GM23248 (cell line): ENCODE results near the gene PTH2. TPM values are rescaled to one million over a fixed set of nuclear protein-coding genes. Genes with fewer than 3 reads are reported as not detected.
"Not testable (repeated sequence)": the region's sequence is repeated elsewhere in the genome, so short reads cannot be mapped to it uniquely, and the experiment has no call there.

Source experiments
- DNase-seq: peaks from one replicate; pipeline ENCODE4 v3.0.0-alpha.2; 2015
- H2AFZ ChIP-seq: fragments of 200-600 bp; sonication (generic); 2 replicates; pipeline ENCODE4 v1.6.1; 2016; ENCODE audit warnings: antibody characterized with exemption
- H3F3A ChIP-seq: fragments of 200-600 bp; sonication (generic); 2 replicates; pipeline ENCODE4 v1.6.1; 2016; ENCODE audit warnings: mild to moderate bottlenecking, antibody characterized with exemption, mixed run types; ENCODE audit not compliant: insufficient read depth
- H3K27ac ChIP-seq: fragments of 200-600 bp; sonication (generic); 2 replicates; pipeline ENCODE4 v1.5.1; 2016; ENCODE audit warnings: mild to moderate bottlenecking
- H3K27me3 ChIP-seq: fragments of 200-600 bp; sonication (generic); replicated peaks from 2 replicates; pipeline ENCODE4 v1.6.1; 2016; ENCODE audit warnings: mild to moderate bottlenecking; ENCODE audit not compliant: insufficient read depth
- H3K36me3 ChIP-seq: fragments of 200-600 bp; sonication (generic); 2 replicates; pipeline ENCODE4 v1.6.1; 2016; ENCODE audit warnings: low read depth, mild to moderate bottlenecking
- H3K4me1 ChIP-seq: fragments of 200-600 bp; sonication (generic); 2 replicates; pipeline ENCODE4 v1.6.1; 2016; ENCODE audit warnings: mild to moderate bottlenecking; ENCODE audit not compliant: insufficient read depth
- H3K4me2 ChIP-seq: fragments of 200-600 bp; sonication (generic); one replicate; pipeline ENCODE4 v1.6.1; 2016; ENCODE audit warnings: mild to moderate bottlenecking; ENCODE audit not compliant: unreplicated experiment
- H3K4me3 ChIP-seq: fragments of 200-600 bp; sonication (generic); 2 replicates; pipeline ENCODE4 v1.5.1; 2016; ENCODE audit warnings: mild to moderate bottlenecking
- H3K79me2 ChIP-seq: fragments of 200-600 bp; sonication (generic); 2 replicates; pipeline ENCODE4 v1.6.1; 2016; ENCODE audit warnings: mild to moderate bottlenecking; ENCODE audit not compliant: insufficient read depth
- H3K9ac ChIP-seq: fragments of 200-600 bp; sonication (generic); 2 replicates; pipeline ENCODE4 v1.6.1; 2016; ENCODE audit warnings: mild to moderate bottlenecking
- H3K9me2 ChIP-seq: fragments of 200-600 bp; sonication (generic); 2 replicates; pipeline ENCODE4 v1.6.1; 2016; ENCODE audit warnings: mixed run types, mild to moderate bottlenecking, moderate library complexity; ENCODE audit not compliant: insufficient read depth
- H3K9me3 ChIP-seq: fragments of 200-600 bp; sonication (generic); one replicate; pipeline ENCODE4 v1.6.1; 2017; ENCODE audit warnings: low read depth
- H4K20me1 ChIP-seq: fragments of 200-600 bp; sonication (generic); 2 replicates; pipeline ENCODE4 v1.6.0; 2016; ENCODE audit not compliant: insufficient read depth
- EZH2 ChIP-seq: fragments of 200-600 bp; sonication (generic); IDR thresholded peaks from 2 replicates; pipeline ENCODE4 v1.6.1; 2018; ENCODE audit warnings: antibody characterized with exemption, mild to moderate bottlenecking; ENCODE audit not compliant: insufficient read depth, poor library complexity, severe bottlenecking
- WGBS, 2 experiments: methylation state at CpG; one replicate each; pipeline ENCODE4 v1.1.6; 2015 to 2017; ENCODE audit warnings: low lambda C conversion rate in 2 of 2, low coverage in 1 of 2; ENCODE audit errors: missing lambda C conversion rate in 2 of 2; 5-methylcytosine and 5-hydroxymethylcytosine counted together
- in situ Hi-C: fragments of 300-500 bp; cut with MboI; formaldehyde crosslinking; loops from 2 replicates; pipeline ENCODE4 v1.15.0; 2020
- polyA plus RNA-seq: library from polyadenylated mRNA; unstranded; fragments of >200 nt; fragmentation: Nextera tagmentation; extraction: Ambion mirVana; gene quantifications from 2 replicates; pipeline ENCODE4 v1.2.1, GENCODE V29; 2016
- total RNA-seq: library from RNA; depleted of rRNA; stranded (reverse); fragments of >200 nt; shearing (Covaris generic); gene quantifications from 2 replicates; pipeline ENCODE4 v1.2.3, GENCODE V29; 2014; rRNA removed

Gene PTH2
- total and polyA plus RNA-seq, 2 experiments from 2014 or later = not detected

- in situ Hi-C loops = no loop called here
- Histone ChIP-seq H3K79me2 (no peaks in the 10 kb centered on the region), H3K9me3 (no peaks in the 10 kb centered on the region), H3K9me2 (no peaks in the 10 kb centered on the region), H3K4me1 (no peaks in the 10 kb centered on the region), H3K27me3 (no peaks in the 10 kb centered on the region; the same call in none of the 2 replicates), H3K9ac (no peak overlapping the region), H3F3A (no peaks in the 10 kb centered on the region), H2AFZ (no peak overlapping the region), H3K27ac (no peak overlapping the region), H3K4me3 (no peak overlapping the region), H3K36me3 (no peaks in the 10 kb centered on the region), H4K20me1 (no peaks in the 10 kb centered on the region), H3K4me2 (no peak overlapping the region)
- 71% methylated on average over 15 to 16 of the region's 16 CpGs for WGBS, 2 experiments
- TF ChIP-seq EZH2 = no peak
- no peak for DNase-seq
Observed at GRCh38 chr19:49374665-49375434, 48.4 kb downstream of the PTH2 start.

GRCh38 chr19:49373174-49373573, 50.1 kb downstream of the PTH2 start:
- H3K4me3 ChIP-seq, H3F3A ChIP-seq, H3K9me3 ChIP-seq, H2AFZ ChIP-seq, H3K36me3 ChIP-seq, H3K79me2 ChIP-seq, H4K20me1 ChIP-seq, H3K9me2 ChIP-seq, H3K27me3 ChIP-seq, DNase-seq, H3K9ac ChIP-seq, H3K4me1 ChIP-seq, in situ Hi-C loops, H3K27ac ChIP-seq, H3K4me2 ChIP-seq: not testable (repeated sequence)
- WGBS, 2 experiments = 31 to 39% methylated on average over 3 of the region's 3 CpGs

Other genes with a start within 250 kb of the PTH2 start
- gene SLC6A16, start 98.2 kb downstream of the PTH2 start, total RNA-seq = 0.51 TPM in 1 of 2 replicates, not detected in the other
- gene SLC6A16, start 98.2 kb downstream of the PTH2 start, polyA plus RNA-seq = 0.40 TPM in 1 of 2 replicates, not detected in the other
- gene CD37, start 88.0 kb downstream of the PTH2 start, total RNA-seq = not detected in 2 replicates
- gene CD37, start 88.0 kb downstream of the PTH2 start, polyA plus RNA-seq = 1.8 and 2.4 TPM in 2 replicates
- 13.9 and 18.7 TPM in 2 replicates for gene TEAD2, start 61.0 kb downstream of the PTH2 start, total RNA-seq
- gene TEAD2, start 61.0 kb downstream of the PTH2 start, polyA plus RNA-seq = 7.1 and 7.8 TPM in 2 replicates
- gene DKKL1, start 59.6 kb downstream of the PTH2 start, total RNA-seq = 0.63 TPM in 1 of 2 replicates, not detected in the other
- 0.30 TPM in 1 of 2 replicates, not detected in the other for gene DKKL1, start 59.6 kb downstream of the PTH2 start, polyA plus RNA-seq
- not detected in 2 replicates for gene KASH5, start 35.2 kb downstream of the PTH2 start, total RNA-seq
- not detected in 2 replicates for gene KASH5, start 35.2 kb downstream of the PTH2 start, polyA plus RNA-seq
- gene GFY, start 1.9 kb upstream of the PTH2 start, total RNA-seq = not detected in 2 replicates
- not detected in 2 replicates for gene GFY, start 1.9 kb upstream of the PTH2 start, polyA plus RNA-seq
- not detected in 2 replicates for gene SLC17A7, start 18.1 kb upstream of the PTH2 start, total RNA-seq
- gene SLC17A7, start 18.1 kb upstream of the PTH2 start, polyA plus RNA-seq = not detected in 2 replicates
- 68.0 and 90.2 TPM in 2 replicates for gene PIH1D1, start 28.4 kb upstream of the PTH2 start, total RNA-seq
- gene PIH1D1, start 28.4 kb upstream of the PTH2 start, polyA plus RNA-seq = 73.5 and 79.9 TPM in 2 replicates
- 30.4 and 43.8 TPM in 2 replicates for gene ALDH16A1, start 29.8 kb upstream of the PTH2 start, total RNA-seq
- 9.0 and 9.4 TPM in 2 replicates for gene ALDH16A1, start 29.8 kb upstream of the PTH2 start, polyA plus RNA-seq
- gene FLT3LG, start 50.8 kb upstream of the PTH2 start, total RNA-seq = 1.3 and 1.6 TPM in 2 replicates
- gene FLT3LG, start 50.8 kb upstream of the PTH2 start, polyA plus RNA-seq = 4.6 and 5.7 TPM in 2 replicates
- gene RPL13A, start 64.2 kb upstream of the PTH2 start, total RNA-seq = 1,590 and 2,272 TPM in 2 replicates
- 893 and 894 TPM in 2 replicates for gene RPL13A, start 64.2 kb upstream of the PTH2 start, polyA plus RNA-seq
- gene RPS11, start 73.0 kb upstream of the PTH2 start, total RNA-seq = 1,666 and 2,372 TPM in 2 replicates
- 813 and 832 TPM in 2 replicates for gene RPS11, start 73.0 kb upstream of the PTH2 start, polyA plus RNA-seq
- 65.4 and 75.3 TPM in 2 replicates for gene FCGRT, start 89.2 kb upstream of the PTH2 start, total RNA-seq
- gene FCGRT, start 89.2 kb upstream of the PTH2 start, polyA plus RNA-seq = 89.9 and 98.4 TPM in 2 replicates
- gene RCN3, start 104.6 kb upstream of the PTH2 start, total RNA-seq = 570 and 656 TPM in 2 replicates
- gene RCN3, start 104.6 kb upstream of the PTH2 start, polyA plus RNA-seq = 779 and 813 TPM in 2 replicates
- 46.0 and 53.2 TPM in 2 replicates for gene NOSIP, start 157.1 kb upstream of the PTH2 start, total RNA-seq
- gene NOSIP, start 157.1 kb upstream of the PTH2 start, polyA plus RNA-seq = 78.7 and 84.3 TPM in 2 replicates
- not detected in 2 replicates for gene PRRG2, start 157.9 kb upstream of the PTH2 start, total RNA-seq
- gene PRRG2, start 157.9 kb upstream of the PTH2 start, polyA plus RNA-seq = 0.13 and 0.18 TPM in 2 replicates
- gene PRR12, start 167.7 kb upstream of the PTH2 start, total RNA-seq = 2.7 and 2.9 TPM in 2 replicates
- 0.85 and 0.86 TPM in 2 replicates for gene PRR12, start 167.7 kb upstream of the PTH2 start, polyA plus RNA-seq
- gene RRAS, start 216.7 kb upstream of the PTH2 start, total RNA-seq = 61.0 and 116 TPM in 2 replicates
- gene RRAS, start 216.7 kb upstream of the PTH2 start, polyA plus RNA-seq = 337 and 347 TPM in 2 replicates
- gene SCAF1, start 218.8 kb upstream of the PTH2 start, total RNA-seq = 18.6 and 28.7 TPM in 2 replicates
- gene SCAF1, start 218.8 kb upstream of the PTH2 start, polyA plus RNA-seq = 8.4 and 8.5 TPM in 2 replicates
- gene IRF3, start 242.4 kb upstream of the PTH2 start, total RNA-seq = 50.0 and 55.6 TPM in 2 replicates
- 28.6 and 28.8 TPM in 2 replicates for gene IRF3, start 242.4 kb upstream of the PTH2 start, polyA plus RNA-seq
- gene BCL2L12, start 242.5 kb upstream of the PTH2 start, total RNA-seq = 4.3 and 9.5 TPM in 2 replicates
- 16.6 and 16.7 TPM in 2 replicates for gene BCL2L12, start 242.5 kb upstream of the PTH2 start, polyA plus RNA-seq